Bronchial epithelial cell (primary cell): ENCODE data around the gene CAMTA1. TPM values are rescaled to one million over a fixed set of nuclear protein-coding genes. Genes with fewer than 3 reads are reported as not detected.

ENCODE experiments used
- DNase-seq: peaks from one replicate; pipeline ENCODE4 v3.0.0-alpha.2; 2010; ENCODE audit warnings: low read depth
- FAIRE-seq: peaks from 2 replicates; lab custom pipeline; 2011; peaks lifted over from hg19 to GRCh38; lab: Jason Lieb, UNC
- H3K27me3 ChIP-seq: 2 replicates; pipeline ENCODE4 v1.5.1; 2011; ENCODE audit warnings: low read length; ENCODE audit not compliant: control insufficient read depth, insufficient read depth
- H3K36me3 ChIP-seq: 2 replicates; pipeline ENCODE4 v1.5.1; 2011; ENCODE audit warnings: low read length; ENCODE audit not compliant: control insufficient read depth, insufficient read depth
- H3K4me3 ChIP-seq: 2 replicates; pipeline ENCODE4 v1.5.1; 2011; ENCODE audit warnings: mild to moderate bottlenecking, low read depth, low read length, control low read depth
- total RNA-seq: library from RNA; depleted of rRNA; stranded (reverse); fragments of >200 nt; gene quantifications from 2 replicates; pipeline ENCODE4 v1.2.1, GENCODE V29; 2014
- TF ChIP-seq, protein P1 (sequence below): IDR thresholded peaks from 2 replicates; pipeline ENCODE4 v1.5.1; 2011; ENCODE audit warnings: mild to moderate bottlenecking, moderate library complexity, low read length, control low read depth, inconsistent platforms; ENCODE audit not compliant: insufficient read depth, severe bottlenecking

Gene CAMTA1
- total RNA-seq, 1 donor from 2014 or later = 68.2 TPM

DNA sequence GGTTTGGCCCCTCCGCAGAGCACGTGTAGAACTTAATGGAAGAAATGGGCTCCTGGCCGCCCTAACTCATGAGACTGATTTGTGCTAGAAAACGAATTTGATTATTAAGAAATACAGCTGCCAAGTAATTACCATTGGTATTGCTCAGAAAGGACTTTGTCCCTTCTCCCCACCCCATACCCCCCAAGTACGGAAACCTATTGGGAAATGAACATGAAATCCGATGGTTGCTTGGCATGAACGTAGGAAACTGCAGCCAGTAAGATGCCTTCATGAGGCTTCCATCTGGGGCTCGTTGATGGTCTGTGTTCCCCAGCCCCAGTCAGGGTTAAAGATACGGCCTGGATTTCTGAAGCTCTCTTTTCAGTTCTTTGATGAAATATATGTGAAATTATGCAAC lies 1020.2 kb downstream of the CAMTA1 start:
- peaks cover 2% of the 10 kb centered on the region for H3K36me3 ChIP-seq
- DNase-seq (no peak), FAIRE-seq (no peak)
- TF ChIP-seq, protein P1, sequence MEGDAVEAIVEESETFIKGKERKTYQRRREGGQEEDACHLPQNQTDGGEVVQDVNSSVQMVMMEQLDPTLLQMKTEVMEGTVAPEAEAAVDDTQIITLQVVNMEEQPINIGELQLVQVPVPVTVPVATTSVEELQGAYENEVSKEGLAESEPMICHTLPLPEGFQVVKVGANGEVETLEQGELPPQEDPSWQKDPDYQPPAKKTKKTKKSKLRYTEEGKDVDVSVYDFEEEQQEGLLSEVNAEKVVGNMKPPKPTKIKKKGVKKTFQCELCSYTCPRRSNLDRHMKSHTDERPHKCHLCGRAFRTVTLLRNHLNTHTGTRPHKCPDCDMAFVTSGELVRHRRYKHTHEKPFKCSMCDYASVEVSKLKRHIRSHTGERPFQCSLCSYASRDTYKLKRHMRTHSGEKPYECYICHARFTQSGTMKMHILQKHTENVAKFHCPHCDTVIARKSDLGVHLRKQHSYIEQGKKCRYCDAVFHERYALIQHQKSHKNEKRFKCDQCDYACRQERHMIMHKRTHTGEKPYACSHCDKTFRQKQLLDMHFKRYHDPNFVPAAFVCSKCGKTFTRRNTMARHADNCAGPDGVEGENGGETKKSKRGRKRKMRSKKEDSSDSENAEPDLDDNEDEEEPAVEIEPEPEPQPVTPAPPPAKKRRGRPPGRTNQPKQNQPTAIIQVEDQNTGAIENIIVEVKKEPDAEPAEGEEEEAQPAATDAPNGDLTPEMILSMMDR = no peak
- no peak overlapping the region for H3K4me3 ChIP-seq
- H3K27me3 ChIP-seq = no peaks in the 10 kb centered on the region

DNA sequence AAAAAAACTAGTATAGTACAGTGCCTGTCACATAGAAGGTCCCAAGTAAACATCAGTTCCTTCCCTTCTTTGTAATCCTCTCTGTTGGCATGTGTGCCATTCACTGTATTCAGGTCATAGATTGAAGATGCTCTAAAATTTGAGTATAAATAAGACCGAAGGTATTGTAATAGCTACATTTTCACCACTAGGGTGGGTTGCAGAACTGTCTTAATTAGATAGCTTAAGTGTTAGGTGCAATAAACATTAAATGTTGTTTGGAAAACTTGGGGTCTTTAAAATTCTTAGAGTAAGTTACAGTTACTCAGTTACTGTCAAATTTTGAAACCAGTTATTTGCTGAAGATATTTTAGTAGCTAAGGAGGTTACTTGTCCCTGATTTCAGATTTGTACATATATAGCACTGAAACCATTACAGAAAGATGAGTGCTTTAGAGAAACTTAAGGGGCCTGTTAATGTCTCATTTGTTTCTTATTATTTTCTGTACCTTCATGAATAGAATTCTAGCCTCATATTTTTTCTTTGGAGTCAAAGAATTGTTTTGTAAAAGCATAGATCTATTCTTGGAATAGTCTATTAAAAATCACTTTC lies 1023.1 kb downstream of the CAMTA1 start:
- H3K4me3 ChIP-seq = no peak overlapping the region
- H3K36me3 ChIP-seq = peaks cover 2% of the 10 kb centered on the region
- DNase-seq = peak; percentile 60
- TF ChIP-seq, protein P1 = peak; percentile 27
- no peaks in the 10 kb centered on the region for H3K27me3 ChIP-seq
- FAIRE-seq = no peak

DNA sequence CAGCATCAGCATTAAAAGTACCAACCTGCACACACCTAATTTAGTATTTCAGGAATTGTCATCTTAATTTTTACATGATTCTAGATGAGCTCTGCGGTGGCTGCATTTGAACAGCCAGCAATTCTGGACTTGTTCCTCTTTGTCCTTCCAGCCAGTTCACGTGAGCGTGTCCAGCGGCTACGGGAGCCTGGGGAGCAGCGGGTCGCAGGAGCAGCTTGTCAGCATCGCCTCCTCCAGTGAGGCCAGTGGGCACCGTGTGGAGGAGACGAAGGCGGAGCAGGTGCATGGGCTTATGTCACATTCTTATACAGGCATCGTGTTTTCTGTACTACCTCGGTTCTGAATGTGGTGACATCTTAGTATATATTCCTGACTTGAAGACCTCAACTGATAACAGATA lies 1024.5 kb downstream of the CAMTA1 start:
- TF ChIP-seq, protein P1 = no peak
- no peak for DNase-seq
- FAIRE-seq = no peak
- H3K36me3 ChIP-seq = peaks cover 2% of the 10 kb centered on the region
- no peaks in the 10 kb centered on the region for H3K27me3 ChIP-seq
- H3K4me3 ChIP-seq = no peak overlapping the region

DNA sequence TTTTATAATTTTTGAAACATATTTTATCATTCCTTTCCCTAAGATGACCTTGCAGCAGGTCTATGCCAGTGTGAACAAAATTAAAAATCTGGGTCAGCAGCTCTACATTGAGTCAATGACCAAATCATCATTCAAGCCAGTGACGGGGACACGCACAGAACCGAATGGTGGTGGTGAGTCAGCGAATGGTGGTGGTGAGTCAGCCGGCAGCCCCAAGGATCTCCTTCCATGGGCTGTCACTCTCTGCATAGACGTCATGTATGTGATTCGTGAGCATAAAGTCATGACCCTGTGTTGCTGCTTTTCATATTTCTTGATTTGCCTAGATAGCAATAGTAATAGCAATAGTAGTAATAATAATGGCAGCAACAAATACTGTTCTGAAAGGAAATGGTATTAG lies 1025.1 kb downstream of the CAMTA1 start:
- FAIRE-seq (no peak), DNase-seq (peak; percentile 94)
- TF ChIP-seq, protein P1 = no peak
- no peaks in the 10 kb centered on the region for H3K27me3 ChIP-seq
- H3K4me3 ChIP-seq = no peak overlapping the region
- H3K36me3 ChIP-seq = peaks cover 2% of the 10 kb centered on the region

DNA sequence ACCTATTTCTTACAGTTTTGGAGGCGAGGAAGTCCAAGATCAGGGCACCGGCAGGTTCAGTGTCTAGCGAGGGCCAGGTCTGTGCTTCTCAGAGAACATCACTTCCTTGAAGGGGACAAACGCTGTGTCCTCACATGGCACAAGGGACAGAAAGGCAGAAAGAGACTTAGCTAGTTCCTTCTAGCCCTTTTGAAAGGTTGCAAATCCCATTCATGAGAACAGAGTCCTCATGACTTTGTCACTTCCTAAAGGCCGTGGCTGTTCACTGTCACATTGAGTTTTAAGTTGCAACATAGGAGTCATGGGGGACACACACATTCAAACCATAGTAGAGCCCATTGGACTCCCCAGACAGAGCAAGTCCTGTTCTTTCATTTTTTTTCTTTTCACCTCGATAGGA lies 1026.2 kb downstream of the CAMTA1 start:
- no peaks in the 10 kb centered on the region for H3K27me3 ChIP-seq
- peaks cover 2% of the 10 kb centered on the region for H3K36me3 ChIP-seq
- TF ChIP-seq, protein P1 = no peak
- H3K4me3 ChIP-seq = no peak overlapping the region
- DNase-seq = no peak
- FAIRE-seq = no peak

DNA sequence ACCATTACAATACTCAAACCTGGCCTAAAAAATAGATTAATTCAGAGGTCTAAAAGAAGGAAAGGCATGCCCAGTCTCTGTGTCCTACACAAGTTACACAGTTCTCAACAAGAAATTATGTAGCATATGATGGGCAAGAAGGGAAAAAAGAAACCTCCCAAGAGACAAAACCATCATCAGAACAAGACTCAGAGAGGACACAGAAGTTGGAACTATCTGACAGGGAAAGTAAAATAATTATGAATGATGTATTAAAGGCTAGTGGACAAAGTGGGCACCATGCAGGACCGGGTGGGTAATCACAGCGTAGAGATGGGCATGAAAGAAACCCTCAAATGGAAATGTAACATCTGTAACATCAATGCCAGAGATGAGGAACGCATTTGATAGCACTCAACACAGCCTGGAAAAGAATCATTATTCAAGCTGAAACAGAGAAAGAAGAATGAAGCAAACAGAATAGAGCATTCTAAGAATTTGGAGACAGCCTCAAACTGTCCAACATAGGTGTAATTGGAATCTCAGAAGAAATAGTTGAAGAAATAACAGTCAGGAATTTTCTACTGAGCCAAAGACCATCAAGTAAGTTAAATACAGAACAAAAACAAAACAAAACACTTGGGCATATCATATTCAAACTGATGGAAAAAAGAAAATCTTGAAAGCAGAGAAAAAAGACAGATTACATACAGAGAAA lies 1028.6 kb downstream of the CAMTA1 start:
- TF ChIP-seq, protein P1 = no peak
- Histone ChIP-seq H3K27me3 (no peaks in the 10 kb centered on the region), H3K4me3 (no peak overlapping the region), H3K36me3 (peaks cover 2% of the 10 kb centered on the region)
- FAIRE-seq (no peak), DNase-seq (no peak)
